Stimulated activated CD4-positive, alpha-beta T cell treated with anti-CD3 and anti-CD28 coated beads, Interleukin-4, amount 100 ng/mL, for 48 hours (primary cell): ENCODE data around the gene S100A11.

Source experiments
- DNase-seq, 2 donors: peaks; one replicate each; pipeline ENCODE4 v3.0.0-alpha.2; 2020; ENCODE audit warnings: low read depth in 2 of 2

The S100A11 gene

GRCh38 chr1:151984313-151984956 is 52.4 kb downstream of the S100A11 start:
- peak in 1 of 2 donors; percentile 23 for DNase-seq
